Activated T-cell treated with anti-CD3 and anti-CD28 coated beads, Interleukin-2, amount 50 U/mL, for 48 hours (primary cell): ENCODE results near the gene BRSK2.
"Not testable (repeated sequence)": the region's sequence is repeated elsewhere in the genome, so short reads cannot be mapped to it uniquely, and the experiment has no call there.

Experiments used
- DNase-seq, 2 experiments: peaks; one replicate each; pipeline ENCODE4 v3.0.0-alpha.2; 2020

The BRSK2 gene

GRCh38 chr11:1354125-1354938, 35.4 kb upstream of the BRSK2 start:
- no peak for DNase-seq

- no peak for DNase-seq
These were observed 33.7 kb upstream of the BRSK2 start for GRCh38 chr11:1356007-1356435.

- DNase-seq, result no peak
These were observed 33.2 kb upstream of the BRSK2 start for GRCh38 chr11:1356478-1356960.

DNA sequence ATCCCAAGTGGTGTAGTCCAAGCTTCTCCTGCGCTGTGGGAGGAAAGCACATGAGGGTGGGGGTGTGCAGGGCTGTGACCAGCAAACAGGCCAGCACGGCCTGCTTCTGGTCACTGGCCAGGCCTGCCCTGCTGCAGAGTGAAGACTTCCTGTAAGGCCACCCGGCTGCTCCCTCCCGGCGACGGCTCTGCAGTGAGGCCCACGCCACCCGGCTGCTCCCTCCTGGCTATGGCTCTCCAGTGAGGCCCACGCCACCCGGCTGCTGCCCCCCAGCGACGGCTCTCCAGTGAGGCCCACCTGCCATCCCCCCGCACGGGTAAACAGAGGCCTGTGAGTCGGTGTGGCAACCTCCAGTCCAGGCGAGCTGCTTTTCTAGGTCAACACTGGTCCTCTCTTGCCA, 31.4 kb upstream of the BRSK2 start:
- no peak for DNase-seq

DNA sequence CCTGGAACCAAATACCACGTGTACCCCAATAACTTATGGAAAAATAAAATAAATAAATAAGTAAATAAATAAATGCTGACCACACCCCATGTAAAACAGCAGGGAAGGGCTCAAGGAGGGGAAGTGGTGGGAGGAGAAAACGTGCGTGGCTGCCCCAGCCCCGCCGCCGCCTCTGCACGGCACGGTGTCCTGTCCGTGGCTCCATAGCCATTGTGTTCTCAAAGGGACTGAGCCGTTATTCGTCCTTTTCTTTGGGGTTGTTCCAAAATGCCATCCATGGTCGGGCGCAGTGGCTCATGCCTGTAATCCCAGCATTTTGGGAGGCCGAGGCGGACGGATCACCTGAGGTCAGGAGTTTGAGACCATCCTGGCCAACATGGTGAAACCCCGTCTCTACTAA, 30.8 kb upstream of the BRSK2 start:
- not testable (repeated sequence) for DNase-seq

DNA sequence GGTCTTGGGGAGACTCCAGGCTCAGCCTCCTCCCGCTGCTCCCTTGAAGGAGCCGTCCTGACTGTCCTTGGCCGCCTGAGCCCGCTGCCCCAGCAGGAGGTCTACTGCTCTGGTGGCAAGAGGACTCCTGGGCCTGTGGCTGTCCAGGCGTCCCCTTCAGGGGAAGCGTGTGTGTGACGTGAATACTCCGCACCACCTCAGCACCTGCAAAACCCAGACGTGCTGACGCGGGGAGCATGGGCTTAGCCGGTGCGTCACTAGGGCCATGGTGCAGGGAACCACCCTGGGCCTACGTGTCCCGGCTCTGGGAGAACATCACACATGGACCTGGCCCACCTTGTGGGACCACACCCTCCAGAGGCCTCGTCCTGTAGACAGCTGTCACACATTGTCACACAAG, 30.2 kb upstream of the BRSK2 start:
- no peak for DNase-seq

DNA sequence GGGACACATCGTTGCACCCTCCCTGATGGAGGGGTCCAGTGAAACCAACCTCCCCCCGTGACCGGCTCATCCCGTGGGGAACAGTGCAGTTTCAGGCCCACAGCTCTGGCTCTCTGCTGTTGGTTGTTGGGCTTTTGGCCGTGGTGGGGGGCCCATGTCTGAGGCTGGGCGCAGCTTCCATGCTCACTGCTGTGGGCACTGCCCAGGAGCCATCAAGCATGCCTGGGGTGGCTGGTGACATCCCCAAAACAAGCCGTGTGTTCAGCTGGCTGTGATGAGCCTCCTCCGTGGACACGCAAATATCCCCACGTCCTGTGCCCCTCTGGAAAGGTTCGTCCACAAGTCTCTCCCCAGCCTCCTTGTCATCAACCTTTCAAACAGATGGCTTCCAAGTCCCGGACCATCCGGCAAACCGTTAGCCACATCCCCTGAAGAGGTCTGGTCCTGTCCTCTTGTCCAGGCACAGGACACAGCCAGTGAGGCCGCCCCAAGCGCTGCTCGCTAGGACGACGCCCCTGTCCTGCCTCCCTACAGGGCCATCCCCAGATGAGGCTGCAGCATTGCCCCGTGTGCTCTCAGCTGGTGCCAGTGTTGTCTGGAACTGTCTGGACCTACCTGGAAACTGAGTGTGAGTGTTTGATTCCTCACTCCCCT, 29.4 kb upstream of the BRSK2 start:
- no peak for DNase-seq

GRCh38 chr11:1360835-1361357, 28.8 kb upstream of the BRSK2 start:
- no peak for DNase-seq

DNA sequence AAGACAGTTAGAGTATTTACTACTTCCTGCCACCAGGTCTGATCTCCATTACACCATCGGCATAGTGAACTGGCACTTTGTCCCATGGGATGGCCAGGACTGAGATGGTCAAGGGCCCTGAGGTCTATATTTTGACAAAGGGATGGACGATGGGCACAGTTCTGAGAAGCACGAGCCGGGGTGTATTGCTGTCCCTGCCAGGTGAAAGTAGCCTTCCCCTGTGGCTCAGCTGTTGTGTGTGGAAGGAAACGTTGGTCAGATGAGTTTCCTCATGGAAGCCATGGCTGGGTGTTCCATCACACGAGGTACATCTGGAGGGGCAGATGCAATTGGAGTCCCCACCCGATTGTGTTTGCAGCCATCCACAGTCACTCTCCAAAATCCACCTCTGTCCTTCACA, 27.9 kb upstream of the BRSK2 start:
- DNase-seq, result no peak

DNA sequence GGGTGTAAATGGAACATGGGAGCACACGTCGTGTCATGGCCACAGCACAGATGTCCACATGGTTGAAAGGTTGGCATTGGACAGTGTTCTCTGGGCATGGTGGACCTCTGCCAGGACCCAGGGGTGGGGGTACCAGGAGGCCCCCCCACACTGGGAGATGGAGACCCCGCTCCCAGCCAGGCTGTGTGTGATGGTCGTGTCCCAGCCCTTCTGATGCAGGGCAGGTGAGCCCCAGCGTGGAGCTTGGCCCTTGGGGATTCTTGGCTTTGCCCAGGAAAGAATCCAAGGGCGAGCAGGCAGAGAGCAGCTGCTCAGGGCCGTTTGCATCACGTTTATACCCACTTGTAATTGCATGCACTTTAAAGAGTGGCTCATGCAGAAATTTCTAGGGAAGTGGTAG, 22.0 kb upstream of the BRSK2 start:
- no peak for DNase-seq

GRCh38 chr11:1368216-1368615, 21.5 kb upstream of the BRSK2 start:
- no peak for DNase-seq

- DNase-seq, result no peak
These were observed 20.8 kb upstream of the BRSK2 start for GRCh38 chr11:1368966-1369365.

- no peak for DNase-seq
These were observed 20.2 kb upstream of the BRSK2 start for GRCh38 chr11:1369371-1370005.

- DNase-seq, result no peak
These were observed 19.3 kb upstream of the BRSK2 start for GRCh38 chr11:1370186-1371025.

DNA sequence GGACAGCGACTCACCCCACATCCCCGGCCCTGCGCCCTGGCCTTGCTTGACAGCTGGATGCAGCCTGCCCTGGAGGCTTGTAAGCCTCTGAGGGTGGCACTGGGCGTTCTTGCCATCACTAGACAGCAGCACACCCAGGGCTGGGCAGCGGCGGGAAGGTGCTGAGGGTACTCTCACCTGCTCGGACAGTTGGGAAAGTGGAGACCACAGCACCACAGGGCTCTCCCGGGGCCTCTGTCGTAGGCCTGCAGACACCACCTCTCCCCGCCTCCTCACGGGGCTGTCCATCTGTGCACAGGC, 18.8 kb upstream of the BRSK2 start:
- DNase-seq, result no peak

DNA sequence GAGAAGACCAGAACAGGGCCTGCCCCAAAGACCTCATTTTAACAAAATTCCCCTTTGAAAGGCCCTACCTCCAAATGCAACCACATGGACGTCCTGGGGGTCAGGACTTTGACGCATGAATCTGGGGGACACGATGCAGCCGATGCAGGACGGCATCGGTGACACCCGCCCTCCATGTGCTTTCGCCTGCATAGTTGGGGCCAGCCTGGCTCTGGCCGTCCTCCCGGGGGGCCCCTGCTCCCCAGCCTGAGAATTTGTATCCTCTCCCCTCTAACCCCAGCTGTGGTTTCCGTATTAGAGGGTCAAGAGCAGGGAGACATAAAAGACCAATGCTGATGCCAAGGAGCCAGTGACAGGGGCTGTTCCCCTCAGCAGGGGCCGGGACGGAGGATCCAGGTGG, 18.4 kb upstream of the BRSK2 start:
- DNase-seq, result no peak

- no peak for DNase-seq
These were observed 17.8 kb upstream of the BRSK2 start for GRCh38 chr11:1371836-1372465.

GRCh38 chr11:1372660-1373059, 17.1 kb upstream of the BRSK2 start:
- DNase-seq, result no peak

DNA sequence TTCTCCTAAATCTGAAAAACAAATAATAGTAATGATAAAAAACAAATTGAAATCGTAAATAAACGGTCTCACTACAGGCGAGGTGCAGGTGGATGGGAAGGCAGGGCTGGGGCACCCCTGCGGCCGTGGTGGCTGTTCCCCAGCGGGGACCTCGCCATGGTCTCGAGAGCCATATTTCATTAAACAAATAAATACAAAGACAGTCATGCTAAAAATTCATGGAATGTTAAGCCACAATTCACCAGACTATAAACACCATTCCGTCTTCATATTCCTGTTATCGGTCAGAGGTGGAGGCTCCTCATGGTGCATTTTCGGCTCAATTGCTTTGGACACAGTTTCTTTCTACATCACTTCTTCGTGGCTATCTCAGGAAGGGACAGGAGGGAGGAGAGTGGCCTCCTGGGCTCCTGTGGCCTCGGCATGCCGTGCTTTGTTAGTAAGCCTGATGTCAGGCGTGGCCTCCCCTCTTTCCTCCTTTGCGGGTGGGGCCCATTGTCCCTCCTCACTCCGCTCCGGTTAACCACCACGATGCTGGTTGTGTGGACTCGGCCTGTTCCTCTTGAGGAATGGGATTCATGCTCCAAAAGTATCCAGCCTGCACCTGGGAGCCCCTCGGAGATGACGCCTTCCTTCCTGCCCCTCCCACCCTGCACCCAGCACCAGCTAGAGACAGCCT, 16.1 kb upstream of the BRSK2 start:
- DNase-seq, result no peak

DNA sequence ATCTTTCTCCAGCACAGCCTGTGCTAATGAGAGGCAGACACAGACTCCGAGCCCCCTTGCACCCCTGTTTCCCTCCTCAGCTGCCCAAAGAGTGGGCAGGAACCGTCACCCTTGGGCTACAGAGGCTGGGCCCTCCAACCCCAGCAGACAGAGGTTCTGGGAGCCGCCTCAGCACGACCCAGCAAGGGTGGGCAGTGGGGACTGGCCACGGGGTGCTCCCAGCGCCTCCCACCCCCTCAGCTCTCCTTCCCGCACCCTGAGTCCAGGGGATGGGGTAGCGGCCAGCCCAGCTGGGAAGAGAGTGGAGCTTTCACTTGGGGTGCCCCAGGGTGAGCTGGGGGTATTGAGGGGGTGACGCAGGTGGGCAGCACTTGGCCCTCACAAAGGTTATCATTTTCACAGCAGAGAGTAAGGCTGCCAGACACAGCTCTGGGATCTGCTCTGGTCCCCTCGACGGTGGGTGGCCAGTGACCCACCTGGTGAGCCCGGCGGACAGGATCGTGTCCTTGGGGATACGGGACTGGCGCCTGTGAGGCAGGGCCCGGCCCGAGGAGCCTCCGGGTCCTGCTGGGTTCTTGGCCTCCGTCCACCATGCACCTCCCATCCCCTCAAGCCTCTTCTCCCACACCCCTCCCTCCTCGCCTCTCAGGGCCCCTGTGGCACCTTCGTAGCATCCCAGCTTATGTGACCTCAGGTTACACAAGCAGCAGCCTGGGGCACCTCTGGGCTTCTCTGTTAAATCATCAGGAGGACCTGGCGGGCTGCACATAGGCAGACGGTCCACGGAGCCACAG, 14.4 kb upstream of the BRSK2 start:
- DNase-seq, result no peak

GRCh38 chr11:1375955-1376258, 13.8 kb upstream of the BRSK2 start:
- DNase-seq, result no peak
